Esophagus squamous epithelium (tissue), 5 donors: ENCODE data around the gene MAPK7. TPM values are rescaled to one million over a fixed set of nuclear protein-coding genes. Genes with fewer than 3 reads are reported as not detected.

Source experiments
- DNase-seq: peaks from one replicate; lab custom pipeline; 2025; lab: John Stamatoyannopoulos, UW
- H3K27ac ChIP-seq, 4 donors: fragments of 200-600 bp; sonication (generic); one replicate each; pipeline ENCODE4 v1.5.1; 2016 to 2019; ENCODE audit warnings: mild to moderate bottlenecking in 1 of 4
- H3K27me3 ChIP-seq, 4 donors: fragments of 200-600 bp; sonication (generic); 1 replicate in 3 of 4; 2 replicates in 1 of 4; pipeline versions ENCODE4 v1.5.1 to v1.6.0; 2017 to 2021; ENCODE audit warnings: antibody characterized with exemption in 1 of 4
- H3K36me3 ChIP-seq, 3 donors: fragments of 200-600 bp; sonication (generic); one replicate each; pipeline ENCODE4 v1.5.1; 2016 to 2019
- H3K4me1 ChIP-seq, 3 donors: fragments of 200-600 bp; sonication (generic); one replicate each; pipeline ENCODE4 v1.5.1; 2017 to 2019
- H3K4me3 ChIP-seq, 4 donors: fragments of 200-600 bp; sonication (generic); 1 replicate in 3 of 4; 2 replicates in 1 of 4; pipeline ENCODE4 v1.5.1; 2016 to 2019; ENCODE audit warnings: mild to moderate bottlenecking in 2 of 4, moderate library complexity in 1 of 4
- H3K9me3 ChIP-seq, 3 donors: fragments of 200-600 bp; sonication (generic); one replicate each; pipeline ENCODE4 v1.5.1; 2016 to 2019
- POLR2A ChIP-seq, 4 donors: fragments of 450-650 bp; IDR thresholded peaks; one replicate each; pipeline ENCODE4 v1.6.1; 2017; ENCODE audit warnings: antibody characterized with exemption in 4 of 4, mild to moderate bottlenecking in 4 of 4, moderate library complexity in 3 of 4
- WGBS, 2 donors: methylation state at CpG; one replicate each; pipeline ENCODE4 v1.1.5; 2018; 5-methylcytosine and 5-hydroxymethylcytosine counted together
- intact Hi-C: fragments of 100-400 bp; cut with DNase I; formaldehyde crosslinking; loops from one replicate; pipeline ENCODE4 v1.15.0; 2022
- total RNA-seq, 4 donors: library from RNA; depleted of rRNA; stranded (reverse); fragments of >200 nt; gene quantifications; one replicate each; pipeline ENCODE4 v1.1.0, GENCODE V29; 2016
- TF ChIP-seq, protein P1 (sequence below), 6 experiments: fragments of 450-650 bp in 4 of 6; fragments of 200-600 bp in 2 of 6; sonication (generic) in 2 of 6; IDR thresholded peaks; one replicate each; pipeline ENCODE4 v1.5.1; 2016 to 2019; ENCODE audit warnings: antibody characterized with exemption in 6 of 6, mild to moderate bottlenecking in 4 of 6, moderate library complexity in 4 of 6
- donor health status: DM: yes; HTN: yes; CAD: no.

The MAPK7 gene
- total RNA-seq, 4 donors from 2014 or later, result 22.6 to 39.7 (median 28.1) TPM

DNA sequence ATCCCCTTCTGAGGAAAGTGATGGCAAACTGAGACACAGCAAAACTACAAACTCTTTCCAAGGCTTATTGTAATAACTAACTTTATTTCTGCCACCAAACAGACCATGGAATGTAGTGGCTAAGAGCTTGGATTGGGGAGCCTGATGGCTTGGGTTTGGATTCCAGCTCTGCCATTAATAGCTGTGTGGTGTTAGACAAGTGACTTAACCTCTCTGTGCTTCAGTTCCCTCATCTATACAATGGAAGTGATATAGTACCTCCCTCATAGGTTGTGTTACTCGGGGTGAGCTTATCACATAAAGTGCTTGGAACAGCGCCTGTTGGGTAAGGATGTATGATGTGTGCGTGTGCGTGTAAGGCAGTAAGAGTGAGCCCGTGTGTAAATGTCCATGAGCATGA is 26.8 kb downstream of the MAPK7 start:
- intact Hi-C loops, result no loop called here
- H3K9me3 ChIP-seq, result no peaks in the 10 kb centered on the region
- no peak for DNase-seq
- H3K27me3 ChIP-seq, result no peaks in the 10 kb centered on the region
- H3K4me1 ChIP-seq, result peaks cover 0 to 26% (median 13%) of the 10 kb centered on the region in 3 donors
- H3K36me3 ChIP-seq, result no peaks in the 10 kb centered on the region
- H3K27ac ChIP-seq, result no peak overlapping the region
- no peak overlapping the region for H3K4me3 ChIP-seq
- 91 to 94% methylated on average over 5 of the region's 5 CpGs for WGBS, 2 donors
- no peak for TF ChIP-seq POLR2A (IDR thresholded peaks at IDR 0.05)
- TF ChIP-seq, protein P1, sequence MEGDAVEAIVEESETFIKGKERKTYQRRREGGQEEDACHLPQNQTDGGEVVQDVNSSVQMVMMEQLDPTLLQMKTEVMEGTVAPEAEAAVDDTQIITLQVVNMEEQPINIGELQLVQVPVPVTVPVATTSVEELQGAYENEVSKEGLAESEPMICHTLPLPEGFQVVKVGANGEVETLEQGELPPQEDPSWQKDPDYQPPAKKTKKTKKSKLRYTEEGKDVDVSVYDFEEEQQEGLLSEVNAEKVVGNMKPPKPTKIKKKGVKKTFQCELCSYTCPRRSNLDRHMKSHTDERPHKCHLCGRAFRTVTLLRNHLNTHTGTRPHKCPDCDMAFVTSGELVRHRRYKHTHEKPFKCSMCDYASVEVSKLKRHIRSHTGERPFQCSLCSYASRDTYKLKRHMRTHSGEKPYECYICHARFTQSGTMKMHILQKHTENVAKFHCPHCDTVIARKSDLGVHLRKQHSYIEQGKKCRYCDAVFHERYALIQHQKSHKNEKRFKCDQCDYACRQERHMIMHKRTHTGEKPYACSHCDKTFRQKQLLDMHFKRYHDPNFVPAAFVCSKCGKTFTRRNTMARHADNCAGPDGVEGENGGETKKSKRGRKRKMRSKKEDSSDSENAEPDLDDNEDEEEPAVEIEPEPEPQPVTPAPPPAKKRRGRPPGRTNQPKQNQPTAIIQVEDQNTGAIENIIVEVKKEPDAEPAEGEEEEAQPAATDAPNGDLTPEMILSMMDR (IDR thresholded peaks at IDR 0.05), result no peak

- no peak overlapping the region for H3K27ac ChIP-seq
Observed at GRCh38 chr17:19407601-19408345, 29.5 kb downstream of the MAPK7 start.

GRCh38 chr17:19408346-19408710 is 30.0 kb downstream of the MAPK7 start:
- H3K36me3 ChIP-seq, result no peaks in the 10 kb centered on the region
- WGBS, 2 donors, result 94 to 95% methylated on average over 2 of the region's 2 CpGs
- intact Hi-C loops, result no loop called here

More at GRCh38 chr17:19407601-19408345, 29.5 kb downstream of the MAPK7 start:
- no peak for TF ChIP-seq POLR2A (IDR thresholded peaks at IDR 0.05)
- TF ChIP-seq, protein P1 (IDR thresholded peaks at IDR 0.05), result no peak
- Histone ChIP-seq H3K4me3 (no peak overlapping the region), H3K4me1 (peaks cover 0 to 25% (median 8%) of the 10 kb centered on the region in 3 donors), H3K9me3 (no peaks in the 10 kb centered on the region), H3K27me3 (peaks cover 0 to 3% (median 0%) of the 10 kb centered on the region in 4 donors), H3K36me3 (no peaks in the 10 kb centered on the region)
- intact Hi-C loops, result no loop called here
- no peak for DNase-seq
- WGBS, 2 donors, result 95 to 100% methylated on average over 7 of the region's 10 CpGs

DNA sequence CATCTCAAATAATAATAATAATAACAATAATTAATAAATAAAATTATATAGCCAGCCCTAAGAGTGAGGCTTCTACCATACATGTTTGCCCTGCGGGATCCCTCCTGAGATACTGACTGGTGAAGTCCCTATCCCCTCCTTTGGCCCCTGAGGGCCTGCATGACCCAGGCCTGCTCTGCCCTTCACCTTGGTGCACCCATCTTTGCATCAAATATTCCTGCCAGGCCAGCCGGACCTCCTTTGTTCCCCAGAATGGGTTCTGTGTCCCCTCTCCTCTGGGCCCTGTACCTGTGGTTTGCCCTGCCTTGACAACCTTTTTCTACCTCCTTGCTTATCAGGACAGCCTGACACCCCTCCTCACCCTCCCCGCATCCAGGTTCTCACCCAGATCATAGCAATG is 30.8 kb downstream of the MAPK7 start:
- WGBS, 2 donors, result 85 to 88% methylated on average over 3 of the region's 3 CpGs
- H3K36me3 ChIP-seq, result no peaks in the 10 kb centered on the region
- H3K4me3 ChIP-seq, result no peak overlapping the region
- no peak for DNase-seq
- H3K4me1 ChIP-seq, result peaks cover 0 to 25% (median 8%) of the 10 kb centered on the region in 3 donors
- H3K27ac ChIP-seq, result no peak overlapping the region
- TF ChIP-seq, protein P1 (IDR thresholded peaks at IDR 0.05), result no peak
- no peak for TF ChIP-seq POLR2A (IDR thresholded peaks at IDR 0.05)
- peaks cover 0 to 8% (median 0%) of the 10 kb centered on the region in 4 donors for H3K27me3 ChIP-seq
- intact Hi-C loops, result no loop called here
- no peaks in the 10 kb centered on the region for H3K9me3 ChIP-seq

More at GRCh38 chr17:19408346-19408710, 30.0 kb downstream of the MAPK7 start:
- Histone ChIP-seq H3K27ac (no peak overlapping the region), H3K4me3 (no peak overlapping the region), H3K9me3 (no peaks in the 10 kb centered on the region), H3K27me3 (peaks cover 0 to 8% (median 0%) of the 10 kb centered on the region in 4 donors), H3K4me1 (peaks cover 0 to 25% (median 8%) of the 10 kb centered on the region in 3 donors)
- DNase-seq, result no peak
- no peak for TF ChIP-seq POLR2A (IDR thresholded peaks at IDR 0.05)
- TF ChIP-seq, protein P1 (IDR thresholded peaks at IDR 0.05), result no peak

- 0 to 66% methylated on average over 2 to 3 of the region's 3 CpGs for WGBS, 2 donors
- no peak for DNase-seq
Observed at GRCh38 chr17:19409509-19409908, 31.2 kb downstream of the MAPK7 start.

More at GRCh38 chr17:19409509-19409908, 31.2 kb downstream of the MAPK7 start:
- H3K4me3 ChIP-seq, result no peak overlapping the region
- peaks cover 0 to 25% (median 8%) of the 10 kb centered on the region in 3 donors for H3K4me1 ChIP-seq
- H3K27me3 ChIP-seq, result peaks cover 0 to 8% (median 0%) of the 10 kb centered on the region in 4 donors
- TF ChIP-seq, protein P1 (IDR thresholded peaks at IDR 0.05), result no peak
- no peak for TF ChIP-seq POLR2A (IDR thresholded peaks at IDR 0.05)
- intact Hi-C loops, result no loop called here
- no peak overlapping the region for H3K27ac ChIP-seq
- H3K9me3 ChIP-seq, result no peaks in the 10 kb centered on the region
- H3K36me3 ChIP-seq, result no peaks in the 10 kb centered on the region
